HG03175 (cell line): ENCODE results near the gene TAAR5.
"Not testable (repeated sequence)": the region's sequence is repeated elsewhere in the genome, so short reads cannot be mapped to it uniquely, and the experiment has no call there.

ENCODE experiments used
- ATAC-seq: cut with Tn5 transposase; IDR thresholded peaks from one replicate; pipeline ENCODE4 v1.9.1; 2021; ENCODE audit warnings: mild to moderate bottlenecking, moderate library complexity; ENCODE audit not compliant: unreplicated experiment

TAAR5 gene

DNA sequence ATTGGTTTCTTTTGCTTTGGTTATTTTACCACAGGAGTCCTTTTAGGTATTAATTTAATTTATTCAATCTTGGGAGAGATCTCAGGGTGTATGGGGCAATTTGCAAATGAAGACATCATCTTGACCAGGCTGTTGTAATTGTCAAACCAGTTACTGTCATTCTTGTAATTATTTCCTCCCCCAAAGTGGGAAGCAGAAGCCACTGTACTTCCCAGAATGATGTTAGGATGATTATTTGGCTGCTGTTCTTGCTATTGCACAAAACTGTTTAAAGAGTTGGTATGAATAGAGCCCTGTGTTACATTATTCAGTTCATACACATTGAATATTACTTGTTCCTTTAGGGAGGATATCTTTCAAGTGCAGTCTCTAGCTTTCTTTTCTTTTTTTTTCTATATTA, 17.8 kb downstream of the TAAR5 start:
- ATAC-seq, result no peak

DNA sequence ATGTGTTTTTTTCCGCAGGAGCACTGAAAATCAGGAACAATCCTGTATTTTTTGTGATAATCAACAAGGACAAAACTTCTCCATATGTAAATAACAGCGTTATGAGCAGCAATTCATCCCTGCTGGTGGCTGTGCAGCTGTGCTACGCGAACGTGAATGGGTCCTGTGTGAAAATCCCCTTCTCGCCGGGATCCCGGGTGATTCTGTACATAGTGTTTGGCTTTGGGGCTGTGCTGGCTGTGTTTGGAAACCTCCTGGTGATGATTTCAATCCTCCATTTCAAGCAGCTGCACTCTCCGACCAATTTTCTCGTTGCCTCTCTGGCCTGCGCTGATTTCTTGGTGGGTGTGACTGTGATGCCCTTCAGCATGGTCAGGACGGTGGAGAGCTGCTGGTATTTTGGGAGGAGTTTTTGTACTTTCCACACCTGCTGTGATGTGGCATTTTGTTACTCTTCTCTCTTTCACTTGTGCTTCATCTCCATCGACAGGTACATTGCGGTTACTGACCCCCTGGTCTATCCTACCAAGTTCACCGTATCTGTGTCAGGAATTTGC, 19.2 kb downstream of the TAAR5 start, which contains the start of gene TAAR6:
Gene TAAR6 (plus strand): TSS at position 102 of the 557 bp plus-strand sequence. CDS start 0 bp downstream, at position 102.
- ATAC-seq, result no peak

DNA sequence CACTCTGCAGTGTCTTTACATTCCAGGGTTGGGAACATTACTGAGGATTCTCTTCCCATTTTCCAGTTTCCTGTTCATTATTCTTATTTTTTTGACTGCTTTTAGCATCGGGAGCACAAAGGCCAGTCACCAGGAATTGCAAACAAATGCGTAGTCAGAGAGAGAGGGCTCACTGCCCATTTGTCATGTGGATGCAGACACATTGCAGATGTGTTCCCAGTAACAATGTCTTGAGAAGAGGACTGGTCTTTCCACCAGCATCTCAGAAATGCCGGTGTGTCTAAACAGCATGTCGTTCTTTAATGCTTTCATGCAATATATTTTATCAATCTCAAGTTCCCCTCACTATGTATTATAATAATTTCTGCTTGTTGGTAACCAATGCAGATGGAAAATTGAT, 20.4 kb downstream of the TAAR5 start:
- ATAC-seq, result no peak

DNA sequence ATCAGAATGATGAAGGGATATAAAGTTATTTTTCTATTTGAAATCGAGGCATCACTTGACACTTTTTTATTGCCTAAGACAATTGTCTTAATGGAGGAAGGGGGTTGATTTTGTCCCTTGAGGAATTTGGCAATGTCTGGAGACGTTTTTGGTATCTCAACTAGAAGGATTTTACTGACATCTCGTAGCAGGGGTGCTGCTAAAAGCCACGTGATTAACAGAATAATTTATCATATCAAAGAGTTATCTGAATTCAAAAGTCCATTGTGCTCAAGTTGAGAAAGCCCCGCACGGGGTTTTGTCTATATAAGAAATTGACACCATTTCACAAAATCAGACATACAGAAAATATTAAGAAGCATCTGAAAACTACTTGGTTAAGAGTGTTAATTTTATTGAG, 20.9 kb downstream of the TAAR5 start:
- no peak for ATAC-seq

DNA sequence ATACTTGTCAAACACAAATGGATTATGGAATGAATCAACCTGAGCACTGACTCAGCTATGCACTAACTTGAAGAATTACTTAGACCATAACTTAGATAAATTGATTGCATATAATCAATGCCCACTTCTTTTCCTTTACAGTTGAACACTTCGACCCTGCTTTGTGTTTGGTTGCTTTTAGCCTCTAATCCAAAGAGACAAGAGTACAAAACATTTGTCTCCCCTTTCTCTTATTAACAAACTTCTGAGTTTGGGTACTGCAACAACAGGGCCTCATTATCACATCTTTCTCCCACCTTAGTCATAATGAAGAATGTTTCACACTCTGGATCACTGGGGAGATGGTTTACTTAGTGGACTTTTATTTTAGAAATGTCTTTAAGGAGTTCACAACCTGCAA, 22.0 kb downstream of the TAAR5 start:
- no peak for ATAC-seq

DNA sequence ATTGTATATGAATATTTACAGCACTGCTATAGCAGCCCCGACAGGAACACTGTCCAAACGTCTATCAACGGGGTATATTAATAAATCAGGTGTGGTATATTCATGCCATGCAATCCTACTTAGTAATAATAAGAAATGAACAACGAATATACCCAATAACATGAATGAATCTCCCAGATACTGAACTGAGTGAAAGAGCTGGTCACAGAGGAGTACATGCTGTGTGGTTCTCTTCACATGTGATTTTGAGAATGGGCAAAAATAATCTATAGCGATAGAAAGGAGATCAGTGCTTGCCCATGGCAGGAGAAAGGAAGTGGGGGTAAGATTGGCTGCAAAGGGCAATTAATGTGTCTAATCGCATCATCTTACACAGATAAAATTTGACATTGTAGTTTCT, 23.1 kb downstream of the TAAR5 start:
- ATAC-seq, result no peak

DNA sequence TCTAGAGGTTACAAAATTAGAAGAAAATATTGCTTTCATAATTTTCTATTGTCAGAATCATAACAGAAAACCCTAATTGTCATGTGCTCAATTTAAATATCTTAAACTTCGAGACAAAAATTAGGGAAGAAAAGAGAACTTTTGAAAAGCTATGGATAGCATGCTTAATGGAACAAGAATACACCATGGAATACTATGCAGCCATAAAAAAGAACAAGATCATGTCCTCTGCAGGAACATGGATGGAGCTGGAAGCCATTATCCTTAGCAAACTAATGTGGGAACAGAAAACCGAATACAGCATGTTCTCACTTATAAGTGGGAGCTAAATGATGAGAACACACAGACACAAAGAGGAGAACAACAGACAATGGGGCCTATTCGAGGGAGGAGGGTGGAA, 29.5 kb downstream of the TAAR5 start:
- not testable (repeated sequence) for ATAC-seq

DNA sequence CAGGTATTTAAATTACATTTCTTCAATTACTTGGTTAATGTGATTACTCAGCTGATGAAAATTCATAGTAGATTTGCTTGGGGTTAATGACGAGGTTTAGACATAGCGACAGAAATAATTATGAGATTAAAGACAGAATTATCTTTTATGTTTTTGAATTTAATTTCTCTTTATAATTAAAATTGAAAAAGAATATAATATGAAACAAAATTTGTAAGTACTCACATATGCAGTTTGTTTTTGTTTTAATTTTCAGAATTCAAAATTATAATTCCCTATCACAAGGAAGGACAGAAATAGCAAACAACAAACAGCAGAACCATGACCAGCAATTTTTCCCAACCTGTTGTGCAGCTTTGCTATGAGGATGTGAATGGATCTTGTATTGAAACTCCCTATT, 37.2 kb downstream of the TAAR5 start, which contains the start of gene TAAR8:
Gene TAAR8 (plus strand): TSS at position 301 of the 400 bp plus-strand sequence. CDS start 21 bp downstream, at position 322.
- ATAC-seq, result no peak

DNA sequence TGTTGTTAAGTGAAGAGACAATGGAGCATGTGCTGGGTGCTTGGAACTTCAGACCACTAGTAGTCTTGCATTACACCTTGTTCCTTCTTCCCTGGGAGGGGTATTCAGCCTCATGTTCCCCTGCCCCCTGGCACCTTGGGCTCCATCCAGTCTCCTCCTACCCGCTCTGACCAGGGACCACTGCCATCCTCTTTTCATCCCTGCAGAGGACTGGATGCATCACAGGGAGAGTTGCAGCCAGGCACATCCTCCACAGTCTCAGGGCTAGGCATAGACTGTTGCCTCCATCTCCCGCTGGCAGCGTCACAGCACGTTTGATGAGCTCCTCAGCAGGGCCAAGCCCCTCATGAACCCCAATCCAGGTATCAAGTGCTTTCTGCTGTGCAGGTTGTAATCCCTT, 38.3 kb downstream of the TAAR5 start:
- no peak for ATAC-seq

DNA sequence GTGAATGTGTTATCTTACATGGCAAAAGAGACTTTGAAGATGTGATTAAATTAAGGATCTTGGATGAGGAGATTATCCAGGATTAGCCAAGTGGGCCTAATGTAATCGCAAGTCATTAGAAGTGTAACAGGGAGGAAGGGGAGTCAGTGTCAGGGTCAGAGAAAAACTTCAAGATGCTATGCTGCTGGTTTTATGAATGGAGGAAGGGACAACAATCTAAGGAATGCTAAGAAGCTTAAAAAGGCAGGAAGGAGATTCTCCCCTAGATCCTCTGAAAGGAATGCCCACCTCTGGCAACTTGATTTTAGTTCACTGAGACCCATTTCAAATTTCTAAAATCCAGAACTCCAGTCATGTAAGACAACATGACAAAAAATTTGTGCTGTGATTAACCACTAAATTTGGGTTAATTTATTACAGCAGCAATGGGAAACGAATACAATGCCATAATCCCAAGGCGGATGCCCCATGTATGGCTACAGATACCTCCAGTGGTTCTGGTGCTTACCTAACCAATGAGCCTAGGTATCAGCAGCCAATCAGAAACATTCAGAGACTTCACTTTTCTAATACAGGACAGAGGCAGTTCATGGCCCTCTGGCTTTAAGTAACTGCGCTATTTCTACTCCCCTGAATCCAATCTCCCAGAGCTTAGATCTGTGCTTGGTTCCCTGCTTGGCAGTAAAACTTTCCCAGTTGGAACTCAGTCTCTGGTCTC, 40.6 kb downstream of the TAAR5 start:
- ATAC-seq, result no peak

DNA sequence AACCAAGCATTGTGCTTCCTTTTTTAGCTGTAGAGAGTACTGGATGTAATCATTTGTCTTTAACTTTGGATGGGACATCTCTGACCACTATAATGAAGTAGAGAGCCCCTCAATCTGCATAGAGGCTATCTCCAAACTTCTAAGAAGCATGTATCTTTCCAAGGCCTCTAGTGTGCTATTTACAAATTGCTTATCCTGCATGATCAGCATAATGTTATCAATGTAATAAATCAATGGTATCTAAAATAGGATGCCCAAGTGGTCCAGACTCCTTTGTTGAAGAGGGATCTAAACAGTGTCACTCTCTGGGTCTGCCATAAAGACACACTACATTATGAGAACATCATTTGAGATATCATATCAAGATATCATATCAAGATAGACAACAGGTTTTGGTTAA, 44.7 kb downstream of the TAAR5 start:
- ATAC-seq, result no peak
